Activated T-cell treated with anti-CD3 and anti-CD28 coated beads for 4 hours (primary cell): ENCODE data around the gene NDST1.
"Not testable (repeated sequence)": the region's sequence is repeated elsewhere in the genome, so short reads cannot be mapped to it uniquely, and the experiment has no call there.

Source experiments
- DNase-seq: peaks from one replicate; pipeline ENCODE4 v3.0.0-alpha.2; 2020

NDST1 gene

DNA sequence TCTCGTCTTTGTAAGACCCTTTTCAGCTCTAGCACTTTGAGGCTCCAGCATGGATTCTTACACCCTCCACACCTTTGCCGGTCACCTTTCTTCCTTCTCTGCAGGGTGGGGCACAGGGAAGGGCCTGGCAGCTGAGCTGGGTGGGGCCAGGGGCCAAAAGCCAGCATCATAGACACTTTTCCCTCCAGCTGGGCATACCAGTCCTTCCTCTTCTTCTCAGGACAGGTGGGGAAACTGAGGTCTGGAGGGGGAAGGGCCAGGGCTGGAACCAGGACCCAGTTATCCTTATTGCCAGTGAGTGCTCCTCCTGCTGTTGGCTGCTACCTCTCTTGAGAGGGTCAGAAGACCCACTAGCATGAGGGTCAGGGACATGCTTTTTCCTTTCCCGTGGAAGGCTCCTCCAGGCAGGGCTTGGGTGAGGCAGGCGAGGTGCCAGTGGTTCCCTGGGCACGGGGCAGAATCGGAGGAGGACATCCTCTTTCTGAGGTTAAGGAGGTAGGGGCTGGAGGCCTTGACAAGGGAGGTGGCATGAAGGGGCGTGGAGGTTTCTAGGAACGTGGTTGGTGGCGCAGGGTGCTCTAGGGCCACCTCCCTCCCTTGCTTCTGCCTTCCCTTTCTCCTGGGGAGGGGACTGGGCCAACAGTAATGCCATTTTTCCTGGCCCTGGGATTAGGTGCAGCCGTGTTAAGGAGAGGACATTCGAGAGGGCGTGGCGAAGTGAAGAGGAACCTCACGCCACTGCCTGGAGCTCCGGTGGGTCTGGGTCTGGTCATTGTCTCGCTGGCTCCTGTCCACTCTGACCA lies at the start of gene NDST1:
Gene NDST1, plus strand, starts transcription at position 658 of the 803 bp plus-strand sequence. CDS start 13,124 bp downstream, outside the sequence.
- DNase-seq, result no peak

DNA sequence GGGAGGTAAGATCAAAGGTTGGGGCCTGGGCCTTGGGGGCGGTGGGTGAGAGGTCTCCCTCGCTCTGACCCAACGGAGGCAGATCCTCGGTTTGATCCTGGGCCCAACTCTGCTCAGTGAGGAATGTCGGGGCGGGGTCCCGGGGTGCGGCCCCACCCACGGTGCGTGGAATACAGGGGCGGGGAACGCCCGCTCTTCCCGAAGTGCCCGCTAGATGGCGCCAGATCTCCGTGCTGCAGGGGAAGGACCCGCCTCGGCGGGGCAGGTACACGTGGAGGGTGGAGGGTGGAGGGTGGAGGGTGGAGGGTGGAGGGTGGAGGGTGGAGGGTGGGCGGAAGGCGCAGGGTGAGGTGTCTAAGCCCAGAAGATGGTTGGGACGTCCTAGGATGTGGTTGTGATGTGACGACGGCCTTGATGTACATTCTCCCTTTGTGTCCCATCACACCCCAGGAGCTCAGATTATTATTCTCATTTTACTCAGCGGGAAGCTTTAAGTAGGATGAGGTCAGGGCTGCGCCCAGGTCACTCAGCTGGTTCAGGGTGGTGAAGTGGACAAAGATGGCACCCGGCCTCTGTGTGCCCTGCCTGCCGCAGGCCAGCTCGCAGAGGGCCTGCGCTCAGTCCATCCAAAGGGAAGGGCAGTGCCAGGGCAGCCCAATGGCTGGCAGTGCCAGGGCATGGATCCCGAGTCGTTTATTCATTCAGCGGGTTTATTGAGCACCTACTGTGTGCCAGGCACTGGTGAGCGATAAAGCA lies 49.0 kb upstream of the NDST1 start:
- peak; percentile 84 for DNase-seq

DNA sequence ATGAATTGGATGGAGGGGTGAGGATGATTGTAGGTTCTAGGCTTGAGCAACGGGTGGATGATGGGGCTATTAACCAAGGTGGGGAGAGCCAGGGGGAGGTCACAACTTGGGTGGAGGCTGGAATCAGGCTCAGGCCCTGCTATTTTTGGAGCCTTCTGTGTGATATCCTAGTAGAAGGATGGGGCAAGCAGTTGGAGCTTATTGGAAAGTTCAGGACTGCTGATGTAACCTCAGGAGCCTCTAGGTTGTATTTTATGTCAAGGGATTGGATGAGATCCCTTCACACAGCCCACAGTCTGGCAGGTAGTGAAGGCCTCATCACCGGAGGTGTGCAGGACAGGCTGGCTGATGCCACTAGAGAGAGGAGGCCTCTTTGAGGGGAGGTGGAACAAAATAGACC lies 47.1 kb upstream of the NDST1 start:
- DNase-seq, result no peak

DNA sequence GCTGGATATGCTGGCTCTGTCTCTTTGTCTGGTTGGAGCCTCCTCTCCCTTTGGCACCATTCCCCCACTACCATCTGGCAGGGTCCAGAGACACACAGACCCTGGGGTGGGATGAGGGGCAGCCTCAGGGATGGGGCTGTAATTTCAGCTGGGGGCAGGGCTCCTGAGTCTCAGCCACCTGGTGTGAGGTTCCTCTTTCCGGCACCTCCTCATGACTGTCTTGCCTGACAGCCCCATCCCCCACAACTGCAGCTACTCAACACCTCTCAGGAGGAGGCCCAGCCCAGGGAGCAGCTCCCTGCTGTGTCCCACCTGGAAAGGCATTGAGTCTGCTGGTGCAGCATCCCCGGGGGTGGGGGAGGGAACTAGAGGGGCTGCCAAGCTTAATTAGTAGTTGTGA lies 46.7 kb upstream of the NDST1 start:
- no peak for DNase-seq

DNA sequence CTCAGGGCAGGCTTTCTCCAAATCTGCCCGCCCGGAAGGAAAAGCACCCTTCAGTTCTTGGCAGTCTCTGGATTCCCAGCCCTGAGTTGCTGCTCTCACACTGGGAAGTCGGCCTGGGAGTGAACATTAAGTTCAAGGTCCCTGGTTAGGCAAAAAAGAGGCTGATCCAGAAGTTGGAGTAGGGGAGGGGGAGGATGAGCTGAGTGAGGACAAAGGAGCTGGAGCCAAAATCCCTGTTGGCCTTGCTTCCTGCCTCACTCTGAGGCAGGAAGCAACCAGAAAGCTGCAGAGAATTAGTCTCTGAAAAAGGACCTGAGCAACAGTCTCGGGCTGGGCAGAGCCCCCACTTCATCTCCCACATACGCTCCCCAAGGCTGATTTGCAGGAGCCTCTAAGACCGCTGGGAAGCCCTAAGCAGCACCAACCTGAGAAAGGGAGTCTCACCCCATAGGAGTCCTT lies 43.3 kb upstream of the NDST1 start:
- DNase-seq, result no peak

DNA sequence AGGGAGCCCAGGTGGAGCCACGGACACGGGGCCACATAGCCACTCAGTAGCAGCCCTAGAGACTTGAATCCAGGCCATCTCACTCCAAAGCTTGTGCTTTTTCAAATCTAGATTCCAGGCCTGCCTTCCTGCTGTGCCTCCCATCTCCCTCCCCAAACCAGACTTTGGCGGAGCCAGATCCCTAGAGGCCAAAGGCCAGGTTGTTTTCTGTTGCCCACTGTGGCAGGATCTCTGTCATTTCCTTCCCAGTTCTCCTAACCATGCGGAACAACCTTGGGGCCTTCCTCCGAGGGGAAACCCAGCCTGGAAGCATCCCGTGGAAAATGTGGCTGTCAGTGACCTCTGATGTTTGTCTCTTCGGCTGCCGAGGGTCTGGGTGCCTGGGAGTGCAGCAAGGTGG lies 42.0 kb upstream of the NDST1 start:
- DNase-seq, result no peak

DNA sequence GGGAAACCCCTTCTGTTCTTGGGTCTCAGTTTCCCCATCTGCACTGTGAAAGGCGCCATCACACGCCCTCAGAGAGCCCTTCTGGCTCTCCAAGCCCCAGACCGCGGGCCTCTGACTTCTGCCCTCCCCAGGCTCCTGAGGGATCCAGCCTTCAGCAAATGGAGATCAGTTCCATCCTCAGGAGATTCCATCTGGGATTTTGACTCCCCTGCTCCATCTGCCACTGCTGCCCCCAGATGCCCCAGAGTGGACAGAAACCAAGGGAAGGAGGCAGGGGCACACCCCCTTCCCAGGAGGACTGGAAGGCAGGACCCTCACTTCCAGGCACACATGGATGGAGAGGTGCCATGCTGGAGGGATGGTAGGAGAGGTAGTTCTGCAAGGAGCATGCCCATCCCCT lies 39.7 kb upstream of the NDST1 start:
- DNase-seq, result no peak

DNA sequence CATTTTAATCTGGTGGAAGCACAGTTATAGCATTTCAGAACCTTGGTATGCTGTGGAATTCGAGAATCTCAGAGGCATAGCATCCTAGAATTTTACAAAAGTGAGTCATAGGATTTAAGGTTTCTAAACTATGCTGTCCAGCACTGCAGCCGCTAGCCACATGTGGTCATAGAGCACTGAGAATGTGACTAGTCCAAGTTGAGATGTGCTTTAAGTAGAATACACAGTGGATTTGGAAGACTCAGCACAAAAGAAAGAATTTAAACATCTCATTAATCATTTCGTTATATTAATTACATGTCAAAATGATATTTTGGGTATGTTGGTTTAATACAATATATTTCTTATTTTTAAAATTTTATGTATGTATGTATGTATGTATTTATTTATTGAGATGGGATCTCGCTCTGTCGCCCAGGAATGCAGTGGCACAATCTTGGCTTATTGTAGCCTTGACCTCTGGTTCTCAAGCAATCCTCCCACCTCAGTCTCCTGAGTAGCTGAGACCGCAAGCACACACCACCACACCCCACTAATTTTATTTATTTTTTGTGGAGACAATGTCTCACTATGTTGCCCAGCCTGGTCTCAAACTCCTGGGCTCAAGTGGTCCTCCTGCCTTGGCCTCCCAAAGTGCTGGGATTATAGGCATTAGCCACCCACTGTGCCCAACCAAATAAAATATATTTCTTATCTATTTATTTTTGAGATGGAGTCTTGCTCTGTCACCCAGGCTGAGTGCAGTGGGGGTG lies 38.0 kb upstream of the NDST1 start:
- DNase-seq, result no peak

DNA sequence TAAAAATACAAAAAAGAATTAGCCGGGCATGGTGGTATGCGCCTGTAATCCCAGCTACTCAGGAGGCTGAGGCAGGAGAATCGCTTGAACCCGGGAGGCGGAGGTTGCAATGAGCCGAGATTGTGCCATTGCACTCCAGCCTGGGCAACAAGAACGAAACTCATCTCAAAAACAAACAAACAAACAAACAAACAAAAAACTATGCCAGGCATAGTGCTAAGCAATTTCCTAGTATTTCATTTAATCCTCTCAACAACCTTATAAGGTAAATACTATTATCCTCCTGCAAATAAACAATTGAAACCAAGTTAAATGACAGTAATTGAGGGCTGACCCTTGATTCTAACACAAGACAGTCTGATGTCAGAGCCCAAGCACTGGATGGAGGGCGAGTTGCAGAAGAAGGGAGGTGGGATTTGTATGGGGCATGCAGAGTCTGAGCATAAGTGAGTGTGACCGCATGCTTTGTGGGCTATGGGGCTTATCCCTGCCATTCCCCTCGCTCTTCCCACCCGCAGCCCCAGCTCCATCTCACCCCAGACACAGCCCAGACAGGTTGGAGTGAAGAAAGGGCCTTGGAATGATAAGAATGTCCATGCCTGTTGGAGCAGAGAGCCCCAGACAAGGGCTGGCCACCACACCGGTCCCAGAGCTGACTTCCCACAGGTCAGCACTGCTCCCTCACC lies 34.1 kb upstream of the NDST1 start:
- no peak for DNase-seq

DNA sequence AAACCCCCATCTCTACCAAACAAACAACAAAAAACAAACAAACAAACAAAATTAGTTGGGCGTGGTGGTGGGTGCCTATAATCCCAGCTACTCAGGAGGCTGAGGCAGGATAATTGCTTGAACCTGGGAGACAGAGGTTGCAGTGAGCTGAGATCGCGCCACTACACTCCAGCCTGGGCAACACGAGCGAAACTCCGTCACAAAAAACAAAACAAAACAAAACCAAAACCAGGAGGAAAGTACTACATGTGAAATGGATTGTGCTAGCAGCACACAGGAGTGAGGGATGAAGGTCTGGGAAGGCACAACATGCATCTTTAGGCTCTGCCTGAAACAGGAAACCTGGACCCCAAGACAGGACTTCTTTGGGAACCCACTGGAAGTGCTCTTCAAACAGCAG lies 31.4 kb upstream of the NDST1 start:
- DNase-seq, result not testable (repeated sequence)

DNA sequence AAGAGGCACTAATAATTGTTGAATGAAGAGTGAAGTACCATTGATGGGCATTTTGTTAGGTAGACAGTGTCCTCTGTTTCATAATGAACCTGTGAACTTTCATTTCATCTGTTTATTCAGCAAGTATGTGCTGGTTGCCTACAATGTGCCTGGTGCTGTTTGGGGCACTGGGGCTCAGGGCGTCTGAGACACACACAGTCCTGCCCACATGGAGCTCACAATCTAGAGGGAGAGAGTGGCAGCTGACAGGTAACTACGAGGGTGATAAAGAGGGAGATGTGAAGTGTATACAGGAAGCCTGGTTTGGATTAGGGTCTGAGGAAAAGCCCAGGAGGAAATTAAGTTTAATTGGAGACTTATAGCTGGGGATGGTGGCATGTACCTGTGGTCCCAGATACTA lies 28.5 kb upstream of the NDST1 start:
- DNase-seq, result no peak

DNA sequence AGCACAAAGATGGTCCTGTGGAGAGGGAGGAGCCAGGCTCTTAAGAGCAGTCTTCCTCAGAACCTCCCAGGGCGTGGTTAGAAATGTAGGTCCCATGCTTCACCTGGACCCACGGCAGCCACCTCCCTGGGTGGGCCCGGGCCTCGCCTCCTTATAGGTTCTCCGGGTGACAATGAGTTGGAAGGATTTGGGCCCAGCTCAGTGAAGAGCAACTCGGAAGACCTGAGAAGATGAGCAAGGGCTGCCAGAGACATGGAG lies 26.3 kb upstream of the NDST1 start:
- DNase-seq, result no peak

DNA sequence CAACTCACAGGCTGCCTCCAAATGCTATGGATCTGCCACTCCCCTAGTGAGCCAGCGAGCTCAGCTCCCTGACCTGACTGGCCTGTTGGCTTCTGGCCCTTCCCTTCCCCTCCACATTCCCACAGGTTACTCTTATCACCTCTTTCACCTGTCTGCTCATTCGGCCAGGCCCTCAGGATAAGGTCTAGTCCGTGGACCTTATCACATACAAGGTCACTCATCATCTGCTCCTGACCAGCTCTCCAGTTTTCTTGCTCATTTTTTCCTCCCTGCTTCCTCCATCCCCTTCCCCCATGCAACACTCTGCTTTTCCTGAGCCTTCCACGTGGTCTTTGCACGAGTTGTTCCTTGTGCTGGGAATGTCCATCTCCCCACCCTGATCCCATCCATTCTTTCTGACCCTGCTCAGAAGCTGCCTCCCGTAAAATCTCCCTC lies 25.9 kb upstream of the NDST1 start:
- no peak for DNase-seq

DNA sequence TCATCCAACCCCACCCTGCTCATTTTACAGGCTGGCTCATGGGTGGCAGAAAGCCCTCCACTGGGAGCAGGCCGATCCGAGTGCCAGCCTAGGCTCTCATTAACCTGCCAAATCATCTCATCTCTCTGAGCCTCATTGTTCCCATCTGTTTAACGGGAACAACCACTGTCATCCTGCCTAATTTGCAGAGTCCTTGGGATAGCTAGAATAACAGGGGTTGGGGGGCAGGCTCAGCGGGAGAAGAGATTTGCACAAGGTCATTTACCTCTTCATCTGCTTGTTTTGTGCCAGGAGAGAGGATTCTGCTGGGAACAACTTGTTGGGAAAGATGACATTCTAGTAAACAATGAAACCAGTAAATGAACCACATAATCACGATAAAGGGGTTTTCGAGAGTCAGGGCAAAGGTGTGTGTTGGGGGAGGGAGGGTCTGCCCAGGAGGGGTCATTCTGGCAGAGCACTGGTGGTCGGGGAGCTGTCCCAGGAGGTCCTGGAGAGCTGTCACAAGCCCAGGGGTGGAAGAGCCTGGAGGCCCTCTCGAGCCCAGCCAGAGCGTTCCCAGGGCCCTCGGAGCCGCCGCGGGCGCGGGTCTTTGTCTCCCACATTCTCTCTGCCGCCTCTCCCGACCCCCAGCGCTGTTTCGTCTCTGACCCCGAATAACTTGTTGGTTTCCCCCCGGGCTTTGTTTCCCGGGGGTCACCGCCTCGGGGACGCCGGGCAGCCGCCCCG lies 22.8 kb upstream of the NDST1 start:
- no peak for DNase-seq

DNA sequence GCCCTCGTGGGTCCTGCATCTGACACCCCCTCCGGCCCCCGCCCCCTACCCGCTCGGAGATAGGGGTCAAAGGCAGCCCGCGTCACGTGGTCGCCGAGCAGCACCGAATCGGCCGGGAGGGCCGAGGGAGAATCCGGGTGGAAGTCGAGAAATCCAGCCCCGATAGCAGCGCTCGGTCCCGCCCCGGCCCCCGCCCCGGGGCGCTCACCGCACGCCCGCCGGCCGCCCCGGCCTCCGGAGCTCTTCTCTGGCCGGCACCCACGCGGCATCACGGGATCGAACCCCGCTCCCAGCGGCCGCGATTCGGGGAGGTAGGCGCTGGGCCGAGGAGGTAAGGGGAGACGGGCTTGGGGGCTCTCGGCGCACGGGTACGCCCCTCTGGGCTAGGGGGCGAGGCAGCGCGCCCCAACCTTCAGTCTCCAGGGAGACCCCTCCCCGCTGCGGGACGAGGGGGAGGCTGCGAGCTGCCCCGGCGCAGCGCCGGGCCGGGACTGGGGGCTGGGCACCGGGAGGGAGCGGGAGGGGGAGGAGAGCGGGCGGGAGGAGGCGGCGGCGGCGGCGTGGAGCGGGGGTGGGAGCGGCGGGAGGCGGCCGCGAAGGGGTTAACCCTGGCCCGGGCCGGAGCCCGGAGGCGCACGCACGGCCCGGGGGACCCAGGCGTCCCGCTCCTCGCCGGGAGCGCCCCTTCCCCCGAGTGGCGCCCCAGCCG lies 22.1 kb upstream of the NDST1 start:
- DNase-seq, result peak; percentile 8

DNA sequence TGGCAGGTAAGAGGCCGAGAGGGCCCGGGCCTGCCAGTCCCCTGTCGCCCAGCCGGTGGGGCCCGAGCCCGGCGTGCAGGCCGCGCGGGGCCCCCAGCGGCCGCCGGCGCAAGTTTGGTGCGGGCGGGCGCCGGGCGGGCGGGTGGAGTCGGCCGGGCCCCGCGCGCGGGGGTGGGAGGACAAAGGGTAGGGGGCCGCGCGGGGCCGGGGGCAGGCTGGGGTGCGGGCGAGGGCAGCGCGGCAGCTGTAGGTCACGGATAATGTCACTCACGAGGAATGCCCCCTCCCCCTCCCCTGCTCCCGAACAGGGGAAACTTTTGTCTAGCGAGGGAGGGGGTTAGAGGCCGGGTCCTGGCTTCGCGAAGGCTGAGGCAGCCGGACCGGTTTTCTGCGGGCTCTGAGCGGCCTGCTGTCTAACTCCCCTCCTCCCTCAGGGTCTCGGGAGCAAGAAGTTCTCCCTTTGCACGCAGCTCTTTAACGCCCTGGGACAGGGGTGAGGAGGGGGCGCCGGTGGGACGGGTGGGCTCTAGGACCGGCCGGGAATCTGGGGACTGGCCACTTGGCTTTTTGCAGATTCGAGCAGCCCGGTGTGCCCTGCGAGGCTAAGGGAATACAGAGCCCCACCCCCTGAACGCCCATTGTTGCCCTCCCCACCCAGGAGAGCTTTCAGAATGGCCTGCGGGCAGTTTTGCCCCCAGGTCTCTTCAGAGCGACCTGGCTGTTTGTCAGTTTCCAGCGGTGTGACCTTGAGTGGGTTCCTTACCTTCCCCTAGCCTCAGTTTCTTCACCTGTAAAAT lies 21.3 kb upstream of the NDST1 start:
- DNase-seq, result peak; percentile 12

DNA sequence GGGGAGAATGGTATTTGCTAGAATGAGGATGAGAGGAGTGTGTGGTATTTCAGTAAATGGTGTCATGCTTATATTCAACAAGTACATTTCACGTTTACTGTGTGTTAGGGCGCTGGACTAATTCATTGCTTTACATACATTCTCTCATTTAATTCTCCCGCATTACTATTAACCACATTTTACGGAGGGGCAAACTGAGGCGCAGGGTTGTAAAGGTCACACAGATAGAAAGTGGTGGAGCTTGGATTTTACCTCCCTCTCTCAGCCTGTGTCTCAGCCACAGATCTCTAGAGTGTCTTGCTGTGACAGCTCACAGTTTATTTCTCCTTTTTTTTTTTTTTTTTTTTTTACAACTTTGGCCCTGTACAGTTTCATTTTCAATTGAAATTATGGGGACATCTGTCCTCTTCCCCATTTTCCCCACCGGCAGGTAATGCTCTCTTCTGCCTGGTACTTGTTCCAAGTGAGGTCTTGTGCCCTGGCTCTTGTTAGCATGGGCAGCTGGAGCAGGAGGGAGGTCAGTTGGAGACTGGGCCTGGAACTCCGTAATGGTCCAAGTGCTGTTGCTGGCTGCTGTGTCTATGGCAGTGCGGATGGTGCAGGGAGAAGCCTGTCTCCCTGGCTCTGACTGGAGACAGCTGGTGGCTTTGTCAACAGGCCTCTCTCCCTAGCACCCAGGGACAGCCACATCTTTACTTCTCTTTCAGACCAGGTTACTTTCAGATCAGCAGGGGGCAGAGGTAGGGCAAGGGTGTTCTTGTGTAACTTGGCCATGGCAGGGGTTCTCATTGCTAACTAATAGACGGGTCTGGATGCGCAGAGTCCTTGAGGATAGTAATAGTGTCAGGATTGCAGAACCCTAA lies 20.5 kb upstream of the NDST1 start:
- no peak for DNase-seq

DNA sequence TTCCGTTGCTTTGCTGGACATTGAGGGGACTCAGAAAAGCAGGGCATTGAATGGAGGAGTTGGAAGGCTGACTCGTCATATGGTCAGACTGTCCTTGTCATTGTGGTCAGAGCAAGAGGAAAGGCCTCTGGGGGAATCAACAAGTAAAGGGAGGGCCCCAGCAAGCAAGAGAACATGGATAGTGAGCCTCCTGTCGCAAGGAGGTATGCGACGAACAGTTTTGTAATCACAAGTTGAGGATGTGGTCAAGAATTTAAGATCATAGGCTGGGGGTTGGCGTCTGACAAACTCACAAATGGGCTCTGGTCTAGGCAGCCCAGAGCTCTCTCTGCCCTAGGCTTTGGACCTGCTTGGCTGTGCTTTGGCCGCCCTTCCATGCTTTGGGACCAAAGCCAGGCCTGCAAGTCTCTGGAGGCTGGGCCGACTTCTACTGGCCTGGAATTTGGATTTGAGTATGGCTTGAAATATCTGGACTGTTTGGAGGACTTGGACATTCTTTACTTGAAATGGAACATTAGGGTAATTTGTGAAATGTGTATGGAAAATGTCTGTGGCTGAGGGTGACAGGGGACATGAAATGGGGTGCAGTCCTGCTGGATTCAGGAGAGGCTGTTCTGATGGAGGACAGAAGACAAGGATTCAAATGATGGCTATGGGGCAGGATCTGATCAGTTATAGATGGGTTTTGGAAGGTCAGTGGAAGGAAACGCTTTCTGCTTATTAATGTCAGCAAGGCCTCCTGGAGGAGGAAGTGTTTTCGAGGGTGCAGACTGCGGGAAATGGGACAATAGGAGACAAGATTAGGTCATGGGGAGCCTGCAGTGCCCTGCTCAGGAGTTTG lies 19.2 kb upstream of the NDST1 start:
- no peak for DNase-seq
